Natural killer cell (primary cell): ENCODE data around the gene P2RX7. TPM values are rescaled to one million over a fixed set of nuclear protein-coding genes. Genes with fewer than 3 reads are reported as not detected.

ENCODE experiments used
- ATAC-seq, 3 donors: fragments of 150-1000 bp in 2 of 3; fragments of 200-7000 bp in 1 of 3; cut with Tn5 transposase; 1 replicate in 1 of 3; 2 replicates in 2 of 3; pipeline ENCODE4 v1.10.0; 2021; ENCODE audit warnings: mild to moderate bottlenecking in 2 of 3, moderate library complexity in 2 of 3
- DNase-seq, 2 donors: peaks; one replicate each; pipeline versions ENCODE4 v3.0.0 to v3.0.0-alpha.2; 2013 to 2021; ENCODE audit warnings: mixed read lengths in 1 of 2
- H3K27ac ChIP-seq: one replicate; pipeline ENCODE4 v1.5.1; 2013; ENCODE audit warnings: mild to moderate bottlenecking, low read length
- H3K27me3 ChIP-seq: one replicate; pipeline ENCODE4 v1.6.1; 2013; ENCODE audit warnings: low read length; ENCODE audit not compliant: control insufficient read depth, insufficient read depth
- H3K36me3 ChIP-seq: one replicate; pipeline ENCODE4 v1.6.1; 2013; ENCODE audit warnings: low read length; ENCODE audit not compliant: control insufficient read depth, insufficient read depth
- H3K4me1 ChIP-seq: one replicate; pipeline ENCODE4 v1.6.1; 2013; ENCODE audit warnings: low read length; ENCODE audit not compliant: control insufficient read depth, insufficient read depth
- H3K4me3 ChIP-seq: one replicate; pipeline ENCODE4 v1.5.1; 2013; ENCODE audit warnings: low read length
- H3K9me3 ChIP-seq: one replicate; pipeline ENCODE4 v1.6.1; 2013; ENCODE audit warnings: low read length; ENCODE audit not compliant: control insufficient read depth, insufficient read depth
- H3K27ac Mint-ChIP-seq, 2 donors: one replicate each; pipeline ENCODE4 v1.8.0; 2022; ENCODE audit warnings: mild to moderate bottlenecking in 2 of 2, mixed read lengths in 2 of 2, moderate library complexity in 1 of 2
- H3K27me3 Mint-ChIP-seq, 2 donors: one replicate each; pipeline ENCODE4 v1.8.0; 2022; ENCODE audit warnings: low read depth in 2 of 2, mixed read lengths in 2 of 2
- H3K36me3 Mint-ChIP-seq: one replicate; pipeline ENCODE4 v1.8.0; 2022; ENCODE audit warnings: mixed read lengths
- H3K4me1 Mint-ChIP-seq, 2 donors: one replicate each; pipeline ENCODE4 v1.8.0; 2022; ENCODE audit warnings: mixed read lengths in 2 of 2
- H3K4me3 Mint-ChIP-seq: one replicate; pipeline ENCODE4 v1.8.0; 2022; ENCODE audit warnings: mild to moderate bottlenecking, moderate library complexity, mixed read lengths
- H3K9me3 Mint-ChIP-seq, 2 donors: one replicate each; pipeline ENCODE4 v1.8.0; 2022; ENCODE audit warnings: mixed read lengths in 2 of 2
- WGBS: methylation state at CpG from one replicate; pipeline ENCODE4 v1.1.7; 2013; ENCODE audit warnings: missing lambda C conversion rate; ENCODE audit not compliant: insufficient coverage; 5-methylcytosine and 5-hydroxymethylcytosine counted together
- intact Hi-C: fragments of 100-400 bp; cut with micrococcal nuclease; formaldehyde crosslinking; loops from one replicate; pipeline ENCODE4 v1.14.2; 2022
- total RNA-seq, 4 donors: library from RNA; stranded (reverse); fragments of 120-200 nt in 1 of 4; gene quantifications; one replicate each; pipeline versions ENCODE4 v1.2.3 to v1.2.4, GENCODE V29; 2013 to 2022
- TF ChIP-seq, protein P1 (sequence below): fragments of 200-600 bp; IDR thresholded peaks from one replicate; pipeline ENCODE4 v1.8.0; 2022; ENCODE audit warnings: antibody characterized with exemption

P2RX7 gene
- total RNA-seq, 3 donors from 2014 or later (not counting 1 experiment from before 2014, with no cell fraction given) = 14.1 to 22.9 (median 16.7) TPM

GRCh38 chr12:121219353-121219986, 86.8 kb downstream of the P2RX7 start:
- H3K4me1 ChIP-seq = peaks cover 28% of the 10 kb centered on the region
- no peaks in the 10 kb centered on the region for H3K27me3 ChIP-seq
- intact Hi-C loops = no loop called here
- no peak overlapping the region for H3K4me3 ChIP-seq
- Mint-ChIP-seq H3K9me3 (no peaks in the 10 kb centered on the region), H3K4me1 (peaks cover 20 to 26% of the 10 kb centered on the region in 2 donors), H3K36me3 (no peaks in the 10 kb centered on the region), H3K4me3 (no peak overlapping the region), H3K27me3 (no peaks in the 10 kb centered on the region), H3K27ac (peak overlapping the region in 1 of 2 donors; percentile 35)
- 94% methylated on average over 3 of the region's 3 CpGs for WGBS
- no peak overlapping the region for H3K27ac ChIP-seq
- no peak for ATAC-seq
- DNase-seq = no peak
- H3K9me3 ChIP-seq = no peaks in the 10 kb centered on the region
- TF ChIP-seq, protein P1, sequence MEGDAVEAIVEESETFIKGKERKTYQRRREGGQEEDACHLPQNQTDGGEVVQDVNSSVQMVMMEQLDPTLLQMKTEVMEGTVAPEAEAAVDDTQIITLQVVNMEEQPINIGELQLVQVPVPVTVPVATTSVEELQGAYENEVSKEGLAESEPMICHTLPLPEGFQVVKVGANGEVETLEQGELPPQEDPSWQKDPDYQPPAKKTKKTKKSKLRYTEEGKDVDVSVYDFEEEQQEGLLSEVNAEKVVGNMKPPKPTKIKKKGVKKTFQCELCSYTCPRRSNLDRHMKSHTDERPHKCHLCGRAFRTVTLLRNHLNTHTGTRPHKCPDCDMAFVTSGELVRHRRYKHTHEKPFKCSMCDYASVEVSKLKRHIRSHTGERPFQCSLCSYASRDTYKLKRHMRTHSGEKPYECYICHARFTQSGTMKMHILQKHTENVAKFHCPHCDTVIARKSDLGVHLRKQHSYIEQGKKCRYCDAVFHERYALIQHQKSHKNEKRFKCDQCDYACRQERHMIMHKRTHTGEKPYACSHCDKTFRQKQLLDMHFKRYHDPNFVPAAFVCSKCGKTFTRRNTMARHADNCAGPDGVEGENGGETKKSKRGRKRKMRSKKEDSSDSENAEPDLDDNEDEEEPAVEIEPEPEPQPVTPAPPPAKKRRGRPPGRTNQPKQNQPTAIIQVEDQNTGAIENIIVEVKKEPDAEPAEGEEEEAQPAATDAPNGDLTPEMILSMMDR = no peak
- peaks cover 7% of the 10 kb centered on the region for H3K36me3 ChIP-seq

GRCh38 chr12:121222847-121223246, 90.2 kb downstream of the P2RX7 start:
- WGBS = 36% methylated on average over 9 of the region's 10 CpGs
- H3K27me3 Mint-ChIP-seq = no peaks in the 10 kb centered on the region
- peak overlapping the region; percentile 54 to 65 for H3K27ac Mint-ChIP-seq
- DNase-seq (peak in 1 of 2 donors; percentile 50), ATAC-seq (peak; percentile 36 to 56 (median 48))
- TF ChIP-seq, protein P1 = no peak
- Histone ChIP-seq H3K36me3 (peaks cover 6% of the 10 kb centered on the region), H3K4me3 (no peak overlapping the region), H3K27me3 (no peaks in the 10 kb centered on the region), H3K4me1 (peaks cover 36% of the 10 kb centered on the region), H3K9me3 (no peaks in the 10 kb centered on the region), H3K27ac (peak overlapping the region; percentile 61)
- intact Hi-C loops = loop anchor here (5.0 kb wide), 1 partner anchor 91 kb away; the partner anchor contains the start of gene P2RX7
- H3K9me3 Mint-ChIP-seq = no peaks in the 10 kb centered on the region
- peak overlapping the region; percentile 6 for H3K4me3 Mint-ChIP-seq
- H3K4me1 Mint-ChIP-seq = peaks cover 18 to 28% of the 10 kb centered on the region in 2 donors
- no peaks in the 10 kb centered on the region for H3K36me3 Mint-ChIP-seq

GRCh38 chr12:121223292-121224285, 90.9 kb downstream of the P2RX7 start:
- H3K27me3 ChIP-seq = no peaks in the 10 kb centered on the region
- peaks cover 8% of the 10 kb centered on the region for H3K36me3 ChIP-seq
- Mint-ChIP-seq H3K36me3 (no peaks in the 10 kb centered on the region), H3K27me3 (no peaks in the 10 kb centered on the region), H3K27ac (peak overlapping the region; percentile 54 to 65), H3K9me3 (no peaks in the 10 kb centered on the region), H3K4me1 (peaks cover 18 to 28% of the 10 kb centered on the region in 2 donors), H3K4me3 (peak overlapping the region; percentile 49)
- no peaks in the 10 kb centered on the region for H3K9me3 ChIP-seq
- H3K27ac ChIP-seq = peak overlapping the region; percentile 61
- H3K4me3 ChIP-seq = no peak overlapping the region
- DNase-seq (peak in 1 of 2 donors; percentile 69), ATAC-seq (peak; percentile 67 to 78 (median 74))
- TF ChIP-seq, protein P1 = no peak
- intact Hi-C loops = loop anchor here (5.0 kb wide), 1 partner anchor 91 kb away; the partner anchor contains the start of gene P2RX7
- 44% methylated on average over 18 of the region's 19 CpGs for WGBS
- H3K4me1 ChIP-seq = peaks cover 36% of the 10 kb centered on the region
